ENCODE measurements around the gene OMG.

DNA sequence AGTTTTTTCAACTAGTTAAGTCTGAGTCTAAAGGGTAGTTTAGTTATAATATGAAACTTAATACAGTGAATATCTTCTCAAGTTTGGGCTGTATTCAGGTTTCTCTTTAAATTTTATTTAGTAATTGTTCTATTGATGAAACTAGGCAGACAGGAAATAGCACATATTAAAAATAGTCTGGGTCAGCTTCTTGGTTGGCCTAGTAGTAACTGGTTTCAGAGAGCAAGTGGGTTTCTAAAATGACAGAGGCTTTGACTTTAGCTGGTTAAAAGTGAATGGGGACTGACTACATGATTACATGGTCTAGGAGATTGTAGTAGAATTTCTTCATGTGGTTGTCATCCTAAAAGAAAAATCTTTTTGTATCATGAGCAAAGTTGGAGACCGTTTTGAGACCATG, 46.8 kb downstream of the OMG start:
- TF ChIP-seq ZNF791 (tag by site-specific recombination; IDR thresholded peaks at IDR 0.05) (no peak), ZNF658 (tag by site-specific recombination; IDR thresholded peaks at IDR 0.05) (no peak), ZNF585B (tag by site-specific recombination; IDR thresholded peaks at IDR 0.05) (no peak), ZBTB7A (tag by site-specific recombination; IDR thresholded peaks at IDR 0.05; ENCODE audit: low read depth) (no peak), ZNF624 (tag by site-specific recombination; IDR thresholded peaks at IDR 0.05) (no peak), ZBTB8A (tag by site-specific recombination; IDR thresholded peaks at IDR 0.05) (no peak), ZNF423 (tag by site-specific recombination; IDR thresholded peaks at IDR 0.05) (no peak), ZNF175 (tag by site-specific recombination; IDR thresholded peaks at IDR 0.05) (no peak), ZNF785 (tag by site-specific recombination; IDR thresholded peaks at IDR 0.05) (no peak)
- TF ChIP-seq, protein P1, sequence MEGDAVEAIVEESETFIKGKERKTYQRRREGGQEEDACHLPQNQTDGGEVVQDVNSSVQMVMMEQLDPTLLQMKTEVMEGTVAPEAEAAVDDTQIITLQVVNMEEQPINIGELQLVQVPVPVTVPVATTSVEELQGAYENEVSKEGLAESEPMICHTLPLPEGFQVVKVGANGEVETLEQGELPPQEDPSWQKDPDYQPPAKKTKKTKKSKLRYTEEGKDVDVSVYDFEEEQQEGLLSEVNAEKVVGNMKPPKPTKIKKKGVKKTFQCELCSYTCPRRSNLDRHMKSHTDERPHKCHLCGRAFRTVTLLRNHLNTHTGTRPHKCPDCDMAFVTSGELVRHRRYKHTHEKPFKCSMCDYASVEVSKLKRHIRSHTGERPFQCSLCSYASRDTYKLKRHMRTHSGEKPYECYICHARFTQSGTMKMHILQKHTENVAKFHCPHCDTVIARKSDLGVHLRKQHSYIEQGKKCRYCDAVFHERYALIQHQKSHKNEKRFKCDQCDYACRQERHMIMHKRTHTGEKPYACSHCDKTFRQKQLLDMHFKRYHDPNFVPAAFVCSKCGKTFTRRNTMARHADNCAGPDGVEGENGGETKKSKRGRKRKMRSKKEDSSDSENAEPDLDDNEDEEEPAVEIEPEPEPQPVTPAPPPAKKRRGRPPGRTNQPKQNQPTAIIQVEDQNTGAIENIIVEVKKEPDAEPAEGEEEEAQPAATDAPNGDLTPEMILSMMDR (tag by site-specific recombination; IDR thresholded peaks at IDR 0.05) = no peak
- TF ChIP-seq, protein P2, sequence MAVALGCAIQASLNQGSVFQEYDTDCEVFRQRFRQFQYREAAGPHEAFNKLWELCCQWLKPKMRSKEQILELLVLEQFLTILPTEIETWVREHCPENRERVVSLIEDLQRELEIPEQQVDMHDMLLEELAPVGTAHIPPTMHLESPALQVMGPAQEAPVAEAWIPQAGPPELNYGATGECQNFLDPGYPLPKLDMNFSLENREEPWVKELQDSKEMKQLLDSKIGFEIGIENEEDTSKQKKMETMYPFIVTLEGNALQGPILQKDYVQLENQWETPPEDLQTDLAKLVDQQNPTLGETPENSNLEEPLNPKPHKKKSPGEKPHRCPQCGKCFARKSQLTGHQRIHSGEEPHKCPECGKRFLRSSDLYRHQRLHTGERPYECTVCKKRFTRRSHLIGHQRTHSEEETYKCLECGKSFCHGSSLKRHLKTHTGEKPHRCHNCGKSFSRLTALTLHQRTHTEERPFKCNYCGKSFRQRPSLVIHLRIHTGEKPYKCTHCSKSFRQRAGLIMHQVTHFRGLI (tag by site-specific recombination; IDR thresholded peaks at IDR 0.05) = no peak
- TF ChIP-seq, protein P3, sequence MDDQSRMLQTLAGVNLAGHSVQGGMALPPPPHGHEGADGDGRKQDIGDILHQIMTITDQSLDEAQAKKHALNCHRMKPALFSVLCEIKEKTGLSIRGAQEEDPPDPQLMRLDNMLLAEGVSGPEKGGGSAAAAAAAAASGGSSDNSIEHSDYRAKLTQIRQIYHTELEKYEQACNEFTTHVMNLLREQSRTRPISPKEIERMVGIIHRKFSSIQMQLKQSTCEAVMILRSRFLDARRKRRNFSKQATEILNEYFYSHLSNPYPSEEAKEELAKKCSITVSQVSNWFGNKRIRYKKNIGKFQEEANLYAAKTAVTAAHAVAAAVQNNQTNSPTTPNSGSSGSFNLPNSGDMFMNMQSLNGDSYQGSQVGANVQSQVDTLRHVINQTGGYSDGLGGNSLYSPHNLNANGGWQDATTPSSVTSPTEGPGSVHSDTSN (CRISPR knock-in tag; IDR thresholded peaks at IDR 0.05) = no peak
- TF ChIP-seq, protein P4, sequence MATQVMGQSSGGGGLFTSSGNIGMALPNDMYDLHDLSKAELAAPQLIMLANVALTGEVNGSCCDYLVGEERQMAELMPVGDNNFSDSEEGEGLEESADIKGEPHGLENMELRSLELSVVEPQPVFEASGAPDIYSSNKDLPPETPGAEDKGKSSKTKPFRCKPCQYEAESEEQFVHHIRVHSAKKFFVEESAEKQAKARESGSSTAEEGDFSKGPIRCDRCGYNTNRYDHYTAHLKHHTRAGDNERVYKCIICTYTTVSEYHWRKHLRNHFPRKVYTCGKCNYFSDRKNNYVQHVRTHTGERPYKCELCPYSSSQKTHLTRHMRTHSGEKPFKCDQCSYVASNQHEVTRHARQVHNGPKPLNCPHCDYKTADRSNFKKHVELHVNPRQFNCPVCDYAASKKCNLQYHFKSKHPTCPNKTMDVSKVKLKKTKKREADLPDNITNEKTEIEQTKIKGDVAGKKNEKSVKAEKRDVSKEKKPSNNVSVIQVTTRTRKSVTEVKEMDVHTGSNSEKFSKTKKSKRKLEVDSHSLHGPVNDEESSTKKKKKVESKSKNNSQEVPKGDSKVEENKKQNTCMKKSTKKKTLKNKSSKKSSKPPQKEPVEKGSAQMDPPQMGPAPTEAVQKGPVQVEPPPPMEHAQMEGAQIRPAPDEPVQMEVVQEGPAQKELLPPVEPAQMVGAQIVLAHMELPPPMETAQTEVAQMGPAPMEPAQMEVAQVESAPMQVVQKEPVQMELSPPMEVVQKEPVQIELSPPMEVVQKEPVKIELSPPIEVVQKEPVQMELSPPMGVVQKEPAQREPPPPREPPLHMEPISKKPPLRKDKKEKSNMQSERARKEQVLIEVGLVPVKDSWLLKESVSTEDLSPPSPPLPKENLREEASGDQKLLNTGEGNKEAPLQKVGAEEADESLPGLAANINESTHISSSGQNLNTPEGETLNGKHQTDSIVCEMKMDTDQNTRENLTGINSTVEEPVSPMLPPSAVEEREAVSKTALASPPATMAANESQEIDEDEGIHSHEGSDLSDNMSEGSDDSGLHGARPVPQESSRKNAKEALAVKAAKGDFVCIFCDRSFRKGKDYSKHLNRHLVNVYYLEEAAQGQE (tag by site-specific recombination; IDR thresholded peaks at IDR 0.05) = no peak

All from HEK293 (cell line).